ENCODE data around the gene RAB21.

The RAB21 gene

GRCh38 chr12:71754461-71755145 is at the start of gene RAB21:
Gene RAB21 (plus strand): TSS chr12:71754863. CDS start chr12:71755130, 267 bp downstream.
- DNase-seq (ENCODE audit: low read depth, low spot score): peak; percentile 91

GRCh38 chr12:71704920-71705319 is 49.7 kb upstream of the RAB21 start:
- DNase-seq (ENCODE audit: low read depth, low spot score): no peak

GRCh38 chr12:71708658-71709057 is 46.0 kb upstream of the RAB21 start:
- DNase-seq (ENCODE audit: low read depth, low spot score): no peak

- peak; percentile 20 for DNase-seq (ENCODE audit: low read depth, low spot score)
These were observed 44.2 kb upstream of the RAB21 start for GRCh38 chr12:71710276-71711125.

- DNase-seq (ENCODE audit: low read depth, low spot score): no peak
These were observed 36.1 kb upstream of the RAB21 start for GRCh38 chr12:71718611-71719010.

- no peak for DNase-seq (ENCODE audit: low read depth, low spot score)
These were observed 34.9 kb upstream of the RAB21 start for GRCh38 chr12:71719647-71720370.

- no peak for DNase-seq (ENCODE audit: low read depth, low spot score)
These were observed 32.7 kb upstream of the RAB21 start for GRCh38 chr12:71721783-71722505.

- no peak for DNase-seq (ENCODE audit: low read depth, low spot score)
These were observed 29.7 kb upstream of the RAB21 start for GRCh38 chr12:71725011-71725410.

- DNase-seq (ENCODE audit: low read depth, low spot score): no peak
These were observed 28.1 kb upstream of the RAB21 start for GRCh38 chr12:71726548-71726947.

GRCh38 chr12:71727958-71728357 is 26.7 kb upstream of the RAB21 start:
- DNase-seq (ENCODE audit: low read depth, low spot score): no peak

GRCh38 chr12:71730936-71731335 is 23.7 kb upstream of the RAB21 start:
- DNase-seq (ENCODE audit: low read depth, low spot score): no peak

- no peak for DNase-seq (ENCODE audit: low read depth, low spot score)
These were observed 23.0 kb upstream of the RAB21 start for GRCh38 chr12:71731439-71732356.

GRCh38 chr12:71732357-71732712 is 22.3 kb upstream of the RAB21 start:
- no peak for DNase-seq (ENCODE audit: low read depth, low spot score)

GRCh38 chr12:71737197-71737596 is 17.5 kb upstream of the RAB21 start:
- no peak for DNase-seq (ENCODE audit: low read depth, low spot score)

- no peak for DNase-seq (ENCODE audit: low read depth, low spot score)
These were observed 11.7 kb upstream of the RAB21 start for GRCh38 chr12:71742998-71743397.

GRCh38 chr12:71744522-71745300 is 10.0 kb upstream of the RAB21 start:
- no peak for DNase-seq (ENCODE audit: low read depth, low spot score)

GRCh38 chr12:71746974-71747611 is 7.6 kb upstream of the RAB21 start:
- no peak for DNase-seq (ENCODE audit: low read depth, low spot score)

- DNase-seq (ENCODE audit: low read depth, low spot score): no peak
These were observed 6.4 kb upstream of the RAB21 start for GRCh38 chr12:71748081-71748850.

GRCh38 chr12:71749666-71750065 is 5.0 kb upstream of the RAB21 start:
- DNase-seq (ENCODE audit: low read depth, low spot score): no peak
